K562 (cell line): ENCODE results near the gene SCN5A. TPM values are rescaled to one million over a fixed set of nuclear protein-coding genes. Genes with fewer than 3 reads are reported as not detected.

Experiments used
- ATAC-seq: fragments of 200-7000 bp; cut with Tn5 transposase; 3 replicates; pipeline ENCODE4 v1.9.1; 2020; ENCODE audit warnings: moderate library complexity
- BruUV-seq: library from RNA; stranded (reverse); fragments of 400-500 nt; replicated peaks from 2 replicates; lab custom pipeline; 2021; lab: Mats Ljungman, UMichigan
- CTCF ChIA-PET: fragments of 300-600 bp; formaldehyde crosslinking; extraction: SDS; loops from one replicate; lab custom pipeline; 2021; ENCODE audit warnings: low intra/inter-chr PET ratio; lab: Yijun Ruan, JAX
- POLR2A ChIA-PET: fragments of 300-600, 350-650 bp; sonication (Branson Sonifier 250); formaldehyde crosslinking; extraction: SDS; loops from one replicate; lab custom pipeline; 2021; ENCODE audit warnings: antibody characterized with exemption, inconsistent platforms; lab: Yijun Ruan, JAX
- DNase-seq, 4 experiments: peaks; one replicate each; pipeline versions ENCODE4 v3.0.0 to v3.0.0-alpha.2; 2011 to 2018; ENCODE audit warnings: low spot score in 3 of 4, mixed read lengths in 3 of 4; ENCODE audit errors: extremely low read depth in 1 of 4
- FAIRE-seq: peaks from 2 replicates; lab custom pipeline; 2011; peaks lifted over from hg19 to GRCh38; lab: Jason Lieb, UNC
- H2AFZ ChIP-seq: 2 replicates; pipeline ENCODE4 v1.6.0; 2011; ENCODE audit warnings: low read depth, low read length, control low read depth, inconsistent platforms
- H3K27ac ChIP-seq: fragments of 200-600 bp; 3 replicates; pipeline ENCODE4 v1.8.0; 2011; ENCODE audit warnings: low read depth, mild to moderate bottlenecking, control low read depth, inconsistent platforms, low read length, moderate library complexity, mixed read lengths; ENCODE audit errors: extremely low read depth
- H3K27me3 ChIP-seq, 2 experiments: fragments of 300-600 bp in 1 of 2; 2 replicates in 1 of 2; 3 replicates in 1 of 2; pipeline versions ENCODE4 v1.6.0 to v1.8.0; 2011; ENCODE audit warnings: inconsistent platforms in 2 of 2, low read length in 2 of 2, mild to moderate bottlenecking in 1 of 2, mixed read lengths in 1 of 2, moderate library complexity in 1 of 2; ENCODE audit not compliant: control insufficient read depth in 2 of 2, insufficient read depth in 2 of 2
- H3K36me3 ChIP-seq: fragments of 300-600 bp; 3 replicates; pipeline ENCODE4 v1.8.0; 2011; ENCODE audit warnings: mild to moderate bottlenecking, low read length, inconsistent platforms; ENCODE audit not compliant: control insufficient read depth, insufficient read depth
- H3K4me1 ChIP-seq, 2 experiments: fragments of 200-600 bp in 1 of 2; replicated peaks in 1 of 2; 2 replicates in 1 of 2; 3 replicates in 1 of 2; pipeline versions ENCODE4 v1.5.1 to v1.8.0; 2011; ENCODE audit warnings: inconsistent platforms in 2 of 2, low read length in 2 of 2, mild to moderate bottlenecking in 1 of 2, mixed read lengths in 1 of 2, moderate library complexity in 1 of 2; ENCODE audit not compliant: control insufficient read depth in 2 of 2, insufficient read depth in 2 of 2
- H3K4me2 ChIP-seq: 2 replicates; pipeline ENCODE4 v1.6.1; 2011; ENCODE audit warnings: low read length, control low read depth, inconsistent platforms, mixed read lengths; ENCODE audit not compliant: insufficient read depth
- H3K4me3 ChIP-seq: fragments of 200-600 bp; sonication (generic), shearing (Covaris generic); 2 replicates; pipeline ENCODE4 v1.5.1; 2016; ENCODE audit warnings: control low read depth, inconsistent platforms
- H3K79me2 ChIP-seq: fragments of 200-600 bp; 3 replicates; pipeline ENCODE4 v1.8.0; 2011; ENCODE audit warnings: low read length, inconsistent platforms; ENCODE audit not compliant: control insufficient read depth, insufficient read depth
- H3K9ac ChIP-seq, 2 experiments: 2 replicates each; pipeline versions ENCODE4 v1.6.0 to v1.6.1; 2011; ENCODE audit warnings: low read depth in 2 of 2, low read length in 2 of 2, control low read depth in 1 of 2, inconsistent platforms in 1 of 2, mild to moderate bottlenecking in 1 of 2, mixed read lengths in 1 of 2; ENCODE audit not compliant: insufficient read depth in 1 of 2
- H3K9me1 ChIP-seq: one replicate; pipeline ENCODE4 v1.6.0; 2011; ENCODE audit warnings: inconsistent platforms, mild to moderate bottlenecking, low read length, moderate library complexity; ENCODE audit not compliant: control insufficient read depth, insufficient read depth
- H3K9me3 ChIP-seq: replicated peaks from 2 replicates; pipeline ENCODE4 v1.5.1; 2011; ENCODE audit warnings: low read depth, low read length, inconsistent platforms; ENCODE audit not compliant: control insufficient read depth, insufficient read depth
- H4K20me1 ChIP-seq: replicated peaks from 2 replicates; pipeline ENCODE4 v1.6.1; 2011; ENCODE audit warnings: low read length, inconsistent platforms, mixed read lengths; ENCODE audit not compliant: control insufficient read depth, insufficient read depth
- NFE2L1 ChIP-seq: fragments of 450-650 bp; IDR thresholded peaks from 2 replicates; pipeline ENCODE4 v1.6.1; 2016; ENCODE audit warnings: missing genetic modification characterization, low read depth, mild to moderate bottlenecking, missing compliant biosample characterization, moderate library complexity, borderline replicate concordance
- NFYB ChIP-seq: IDR thresholded peaks from 2 replicates; pipeline ENCODE4 v1.6.1; 2011; ENCODE audit warnings: mild to moderate bottlenecking, moderate library complexity; ENCODE audit not compliant: insufficient read length; ENCODE audit errors: extremely low read depth
- SNRNP70 ChIP-seq: fragments of 200-400 bp; formaldehyde crosslinking; optimal IDR thresholded peaks from 2 replicates; pipeline ENCODE3; 2017; ENCODE audit warnings: low read depth, low read length
- ZBTB2 ChIP-seq: fragments of 450-650 bp; IDR thresholded peaks from 2 replicates; pipeline ENCODE4 v1.6.1; 2016; ENCODE audit warnings: antibody characterized with exemption
- ZNF212 ChIP-seq: fragments of 450-650 bp; formaldehyde crosslinking; IDR thresholded peaks from 2 replicates; pipeline ENCODE4 v1.4.0; 2020; ENCODE audit warnings: mild to moderate bottlenecking
- ZNF253 ChIP-seq: fragments of 250-450 bp; sonication (Bioruptor Pico); conservative IDR thresholded peaks from 2 replicates; pipeline ENCODE4 v1.6.1; 2021; ENCODE audit warnings: mild to moderate bottlenecking
- ZNF431 ChIP-seq: sonication (generic); formaldehyde crosslinking; IDR thresholded peaks from 2 replicates; pipeline ENCODE4 v1.8.0; 2022; ENCODE audit warnings: mild to moderate bottlenecking, missing genetic modification reagents
- WGBS: fragments of 100-300 bp; shearing (Covaris generic); methylation state at CpG from one replicate; pipeline ENCODE4 v1.1.6; 2016; ENCODE audit warnings: low coverage, mixed read lengths; ENCODE audit not compliant: insufficient coverage; ENCODE audit errors: missing lambda C conversion rate; 5-methylcytosine and 5-hydroxymethylcytosine counted together
- in situ Hi-C: fragments of 300-500 bp; cut with MboI; formaldehyde crosslinking; loops from 4 replicates; pipeline ENCODE4 v1.15.0; 2018; ENCODE audit warnings: inconsistent platforms, mixed read lengths
- intact Hi-C: fragments of 100-400 bp; cut with micrococcal nuclease; formaldehyde crosslinking; loops from 2 replicates; pipeline ENCODE4 v1.14.2; 2022
- polyA plus RNA-seq, 8 experiments: library from polyadenylated mRNA; depleted of rRNA in 4 of 8; stranded (reverse) in 5 of 8; unstranded in 3 of 8; fragments of >200 nt; fragmentation: Nextera tagmentation in 2 of 8; fragmentation: Illumina TruSeq in 1 of 8; extraction: Ambion mirVana in 2 of 8; extraction: Trizol in 1 of 8; gene quantifications; 2 replicates each; pipeline versions ENCODE4 v1.2.1 to v1.2.3, GENCODE V29; 2011 to 2014; ENCODE audit warnings: inconsistent platforms in 1 of 8, missing spikeins in 1 of 8
- total RNA-seq, 7 experiments: library from RNA; depleted of rRNA in 6 of 7; stranded (reverse); fragments of >200 nt in 6 of 7; fragmentation: Illumina TruSeq in 2 of 7; extraction: Trizol in 2 of 7; gene quantifications; 2 replicates each; pipeline versions ENCODE4 v1.2.1 to v1.2.3, GENCODE V29; 2011 to 2021; ENCODE audit warnings: low replicate concordance in 1 of 7
- TF ChIP-seq, protein P1 (sequence below): fragments of 250-450 bp; sonication (Bioruptor Pico); IDR thresholded peaks from 2 replicates; pipeline ENCODE4 v1.4.0; 2020; ENCODE audit warnings: borderline replicate concordance

Gene SCN5A
- total and polyA plus RNA-seq, 9 of the 15 experiments (the other 6 are each of a cell fraction or from before 2014, with no cell fraction given) = 0.07 to 1.4 (median 0.21) TPM; not detected in 2

DNA sequence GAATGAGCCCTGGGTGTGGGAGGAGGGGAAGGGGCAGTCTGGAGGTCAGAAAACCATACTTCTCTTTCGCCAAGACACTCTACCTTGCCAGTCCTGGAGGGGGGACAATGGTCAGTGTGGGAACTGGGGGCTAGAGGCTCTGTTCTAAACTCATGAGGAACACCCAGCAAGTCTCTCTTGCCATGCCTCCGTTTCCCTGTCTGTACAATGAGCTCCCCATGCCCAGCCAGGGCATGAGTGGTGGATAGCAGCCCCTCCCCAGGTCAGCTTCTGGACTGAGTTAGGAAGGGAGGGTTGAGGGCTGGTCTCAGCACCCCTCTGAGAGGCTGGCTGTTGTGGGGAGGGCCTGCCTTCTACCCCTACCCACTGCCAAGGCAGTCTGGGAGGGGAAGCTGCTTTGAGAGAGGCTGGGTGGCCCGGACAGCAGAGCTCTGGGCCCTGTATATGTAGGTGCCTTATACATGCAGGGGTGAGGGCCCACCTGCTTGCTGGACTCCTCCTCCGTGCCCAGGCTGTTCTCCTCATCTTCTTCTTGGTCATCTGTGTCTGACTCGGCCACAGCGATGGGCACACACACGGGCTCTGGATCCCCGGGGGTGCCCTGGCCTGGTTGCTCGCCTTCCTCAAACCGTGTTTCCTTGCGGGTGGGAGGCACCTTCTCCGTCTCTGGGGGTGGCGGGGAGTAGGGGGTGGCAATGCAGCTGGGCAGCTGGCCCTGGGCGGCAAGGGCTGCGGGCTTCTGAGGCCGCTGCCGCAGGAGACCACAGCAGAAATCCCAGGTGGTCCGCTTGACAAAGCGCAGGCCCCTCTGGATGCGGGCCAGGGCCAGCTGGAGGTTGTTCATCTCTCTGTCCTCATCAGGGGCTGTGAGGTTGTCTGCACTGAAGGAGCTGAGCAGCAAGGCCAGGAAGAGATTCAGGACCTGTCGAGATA is 68.8 kb downstream of the SCN5A start:
- no peak overlapping the region for H3K4me2 ChIP-seq
- no TSS peak for BruUV-seq
- H3K79me2 ChIP-seq = no peaks in the 10 kb centered on the region
- ChIA-PET POLR2A (interaction anchor here (0.6 to 1.1 kb wide), 2 partner anchors 9 to 22 kb away, joined by 3 to 4 read pairs; no protein-coding TSS in a partner anchor), CTCF (no interaction called here)
- in situ Hi-C loops (no loop called here), intact Hi-C loops (no loop called here)
- no peak overlapping the region for H3K27ac ChIP-seq
- under 1% methylated on average over 21 of the region's 21 CpGs for WGBS
- TF ChIP-seq SNRNP70 (no peak), ZBTB2 (no peak), NFYB (no peak), ZNF253 (no peak), ZNF212 (CRISPR knock-in tag) (no peak), NFE2L1 (tag) (no peak), ZNF431 (no peak)
- TF ChIP-seq, protein P1, sequence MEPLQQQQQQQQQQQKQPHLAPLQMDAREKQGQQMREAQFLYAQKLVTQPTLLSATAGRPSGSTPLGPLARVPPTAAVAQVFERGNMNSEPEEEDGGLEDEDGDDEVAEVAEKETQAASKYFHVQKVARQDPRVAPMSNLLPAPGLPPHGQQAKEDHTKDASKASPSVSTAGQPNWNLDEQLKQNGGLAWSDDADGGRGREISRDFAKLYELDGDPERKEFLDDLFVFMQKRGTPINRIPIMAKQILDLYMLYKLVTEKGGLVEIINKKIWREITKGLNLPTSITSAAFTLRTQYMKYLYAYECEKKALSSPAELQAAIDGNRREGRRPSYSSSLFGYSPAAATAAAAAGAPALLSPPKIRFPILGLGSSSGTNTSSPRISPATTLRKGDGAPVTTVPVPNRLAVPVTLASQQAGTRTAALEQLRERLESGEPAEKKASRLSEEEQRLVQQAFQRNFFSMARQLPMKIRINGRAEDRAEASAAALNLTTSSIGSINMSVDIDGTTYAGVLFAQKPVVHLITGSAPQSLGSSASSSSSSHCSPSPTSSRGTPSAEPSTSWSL (CRISPR knock-in tag) = no peak
- H2AFZ ChIP-seq = no peak overlapping the region
- peaks cover 0 to 7% of the 10 kb centered on the region in 2 experiments; a peak in 1 of 5 replicates for H3K4me1 ChIP-seq
- H3K9me3 ChIP-seq = no peaks in the 10 kb centered on the region
- H3K27me3 ChIP-seq = peaks cover 13 to 80% of the 10 kb centered on the region in 2 experiments
- no peaks in the 10 kb centered on the region for H3K36me3 ChIP-seq
- FAIRE-seq = no peak
- H3K9me1 ChIP-seq = no peaks in the 10 kb centered on the region
- H3K9ac ChIP-seq = no peak overlapping the region
- DNase-seq = no peak
- no peak overlapping the region for H3K4me3 ChIP-seq
- ATAC-seq = no peak
- peaks cover 4% of the 10 kb centered on the region; the same call in 1 of the 2 replicates for H4K20me1 ChIP-seq
